GM18870 (cell line): ENCODE data around the gene PRTG.
"Not testable (repeated sequence)": the region's sequence is repeated elsewhere in the genome, so short reads cannot be mapped to it uniquely, and the experiment has no call there.

ENCODE experiments used
- ATAC-seq: cut with Tn5 transposase; IDR thresholded peaks from one replicate; pipeline ENCODE4 v1.9.1; 2021; ENCODE audit warnings: moderate library complexity; ENCODE audit not compliant: unreplicated experiment

PRTG gene

GRCh38 chr15:55638764-55639163, 104.2 kb downstream of the PRTG start:
- no peak for ATAC-seq

DNA sequence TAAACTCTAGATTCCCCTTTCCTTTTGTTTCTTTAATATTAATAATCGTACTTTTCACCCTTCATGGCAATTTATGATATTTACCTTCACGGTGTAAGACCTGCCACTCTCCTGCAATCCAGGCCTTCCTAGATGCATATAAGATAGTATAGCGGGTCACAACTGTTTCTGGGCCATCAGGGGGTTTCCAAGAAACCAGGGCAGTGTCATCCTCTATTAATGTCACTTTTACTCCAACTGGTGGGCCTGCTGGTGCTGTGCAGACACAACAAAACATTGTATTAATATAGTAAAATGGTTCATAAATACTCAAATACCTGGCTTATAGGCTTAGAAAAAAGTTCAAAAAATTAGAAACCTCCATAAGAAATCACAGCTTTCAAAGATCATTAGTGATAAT, 105.9 kb downstream of the PRTG start:
- ATAC-seq: no peak

GRCh38 chr15:55633731-55634130, 109.2 kb downstream of the PRTG start:
- no peak for ATAC-seq

DNA sequence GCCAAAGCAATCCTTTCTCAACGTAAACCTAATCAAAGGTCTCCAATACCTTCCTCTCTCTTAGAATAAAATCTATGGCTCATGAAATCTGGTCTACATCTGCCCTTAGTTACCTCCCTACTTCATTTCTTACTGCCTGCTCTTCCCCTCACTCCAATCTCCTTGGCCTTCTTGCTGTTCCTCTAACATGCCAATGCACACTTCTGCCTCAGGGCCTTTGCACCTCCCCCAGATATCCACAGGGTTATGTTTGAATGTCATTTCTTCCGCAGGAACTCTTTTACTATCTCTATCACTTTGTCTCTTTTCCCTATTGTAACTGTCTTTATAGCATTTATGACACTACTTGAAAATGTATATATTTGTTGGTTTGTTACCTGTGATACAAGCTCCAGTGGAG, 110.5 kb downstream of the PRTG start:
- ATAC-seq: no peak

DNA sequence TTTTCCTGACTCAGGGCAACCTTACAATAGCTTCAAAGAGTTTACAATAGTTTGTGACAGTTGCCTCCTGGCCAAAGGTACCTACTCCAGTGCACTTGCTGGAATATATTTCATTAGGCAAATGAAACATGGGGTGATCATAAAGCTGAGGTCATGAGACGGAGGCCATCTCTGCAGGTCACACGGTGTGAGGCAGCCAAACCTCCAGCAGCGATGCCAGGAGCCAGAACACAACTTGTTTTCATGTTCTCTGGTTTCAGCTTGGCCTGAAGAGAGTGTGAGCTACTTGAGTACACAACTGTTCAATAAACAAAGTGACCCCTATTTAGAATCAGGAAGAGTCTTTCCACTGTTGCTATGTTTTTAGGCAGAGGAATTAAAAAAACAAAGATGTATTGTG, 112.1 kb downstream of the PRTG start:
- ATAC-seq: no peak

GRCh38 chr15:55628369-55628730, 114.6 kb downstream of the PRTG start:
- no peak for ATAC-seq

GRCh38 chr15:55627730-55628368, 115.1 kb downstream of the PRTG start:
- no peak for ATAC-seq

DNA sequence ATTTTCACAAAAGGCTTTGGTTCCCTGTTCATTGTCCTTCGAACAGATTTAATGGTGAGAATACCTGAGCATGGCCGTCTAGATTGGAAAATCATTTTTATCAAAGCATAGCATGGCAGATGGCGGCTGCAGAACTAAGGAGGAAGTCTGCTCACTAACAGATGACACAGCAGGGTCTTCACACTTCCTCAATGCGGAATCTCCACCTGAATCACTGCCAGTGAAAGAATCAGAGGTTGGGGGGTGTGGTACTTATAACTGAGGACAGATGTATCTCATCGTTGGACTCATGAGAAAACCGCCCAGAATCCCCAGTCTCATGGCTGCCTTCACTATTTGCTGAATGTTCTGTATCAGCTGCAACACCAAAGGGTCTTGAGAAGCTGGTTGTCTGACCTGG, 123.2 kb downstream of the PRTG start:
- ATAC-seq: no peak

- ATAC-seq: no peak
These were observed 124.6 kb downstream of the PRTG start for GRCh38 chr15:55618387-55618786.

DNA sequence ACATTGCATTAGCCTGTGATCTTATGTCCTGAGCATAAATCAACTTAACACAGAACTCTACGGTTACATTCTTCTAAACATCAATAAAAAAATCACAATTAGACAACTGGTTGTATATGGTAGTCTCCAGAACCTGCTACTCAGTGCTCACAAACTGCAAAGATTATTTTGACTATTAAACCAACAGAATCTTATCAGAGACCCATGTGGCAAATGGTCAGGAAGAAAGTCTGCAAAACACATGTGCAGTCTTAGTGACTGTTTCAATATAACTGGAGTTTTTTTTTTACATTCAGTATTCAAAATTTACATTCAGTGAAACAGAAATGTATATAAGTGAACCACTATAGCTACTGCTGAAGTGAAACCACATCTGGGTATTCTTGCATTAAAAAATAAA, 127.5 kb downstream of the PRTG start:
- ATAC-seq: no peak

- ATAC-seq: no peak
These were observed 129.2 kb downstream of the PRTG start for GRCh38 chr15:55613727-55614126.

DNA sequence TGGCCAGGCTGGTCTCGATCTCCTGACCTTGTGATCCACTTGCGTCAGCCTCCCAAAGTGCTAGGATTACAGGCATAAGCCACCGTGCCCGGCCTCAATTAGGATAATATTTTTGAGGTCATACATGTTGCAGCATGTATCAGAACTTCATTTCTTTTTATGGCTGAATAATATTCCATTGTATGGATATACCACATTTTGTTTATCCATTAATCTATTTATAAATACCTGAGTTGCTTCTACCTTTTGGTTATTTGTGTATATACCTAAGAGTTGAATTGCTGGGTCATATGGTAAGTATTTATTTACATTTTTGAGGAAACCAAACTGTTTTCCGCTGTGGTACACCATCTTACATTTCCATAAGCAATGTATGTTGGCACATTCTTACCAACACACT, 136.7 kb downstream of the PRTG start:
- ATAC-seq: no peak

DNA sequence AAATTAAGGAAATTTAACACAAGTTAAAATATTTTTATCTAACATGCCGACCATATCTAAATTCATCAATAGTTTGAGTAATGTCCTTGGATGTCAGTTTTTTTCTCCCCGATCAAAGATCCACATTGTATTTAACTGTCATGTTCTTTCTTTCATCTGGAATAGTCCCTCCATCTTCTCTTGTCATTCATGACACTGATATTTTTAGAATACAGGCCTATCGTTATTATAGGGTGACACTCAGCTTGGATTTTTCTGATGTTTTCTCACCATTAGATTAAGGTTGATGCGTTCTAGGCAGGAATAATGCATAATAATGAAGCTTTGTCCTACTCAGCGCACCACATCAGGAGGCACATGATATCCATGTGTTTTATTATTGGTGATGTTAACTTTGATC, 141.6 kb downstream of the PRTG start:
- no peak for ATAC-seq

GRCh38 chr15:55599439-55599838, 143.5 kb downstream of the PRTG start:
- ATAC-seq: no peak

- not testable (repeated sequence) for ATAC-seq
These were observed 149.9 kb downstream of the PRTG start for GRCh38 chr15:55593019-55593418.

- no peak for ATAC-seq
These were observed 152.2 kb downstream of the PRTG start for GRCh38 chr15:55590788-55591187.

GRCh38 chr15:55589287-55589686, 153.7 kb downstream of the PRTG start:
- no peak for ATAC-seq

DNA sequence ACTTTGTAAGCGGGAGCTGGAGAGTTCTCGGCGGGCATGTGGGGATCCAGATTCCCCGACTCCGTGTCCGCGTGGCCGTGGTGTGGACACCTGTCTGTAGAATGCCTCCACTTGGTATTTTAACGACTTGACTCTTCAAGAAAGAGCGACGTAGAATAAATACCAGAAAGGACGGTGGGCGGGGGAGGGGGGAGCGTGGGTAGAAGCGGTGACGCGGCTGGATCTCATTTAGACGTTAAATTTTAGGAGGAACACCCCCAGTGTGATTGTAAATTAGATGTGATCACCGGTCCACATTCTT, 154.2 kb downstream of the PRTG start:
- no peak for ATAC-seq

DNA sequence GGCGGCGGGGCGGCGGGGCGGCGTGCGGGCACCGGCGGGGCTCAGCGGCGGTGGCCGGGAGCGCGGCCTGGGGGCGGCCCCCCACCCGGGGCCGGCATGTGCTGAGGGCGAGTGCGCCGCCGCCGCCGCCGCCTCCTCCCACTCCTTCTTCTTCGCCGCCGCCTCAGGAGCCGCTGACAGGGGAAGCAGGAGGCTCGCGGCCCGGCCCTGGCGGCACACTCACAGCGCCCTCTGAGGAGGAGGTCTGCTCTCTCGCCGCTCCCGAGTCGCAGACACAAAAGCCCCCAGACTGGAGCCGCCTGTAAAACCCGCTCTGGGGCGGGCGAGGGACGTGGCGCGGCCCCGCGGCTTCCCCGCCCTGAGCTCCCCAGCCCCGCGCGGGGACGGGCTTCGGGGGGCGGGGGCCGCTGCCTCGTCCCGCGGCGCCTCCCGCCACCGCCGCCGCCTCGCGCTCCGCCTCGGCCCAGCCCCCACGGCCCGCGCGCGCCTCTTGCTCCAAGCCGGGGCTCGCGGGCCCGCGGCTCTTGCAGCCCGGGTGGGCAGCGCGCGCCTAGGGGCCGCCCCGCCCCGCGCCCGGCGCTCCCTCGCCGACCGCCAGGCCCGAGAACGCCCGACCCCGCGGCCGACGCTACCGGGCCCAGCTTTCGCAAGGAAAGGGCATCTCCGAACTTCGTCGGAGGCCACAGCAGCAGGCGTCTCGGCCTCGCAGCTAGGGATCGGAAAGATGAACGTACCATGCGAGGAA, 154.7 kb downstream of the PRTG start, which contains the start of gene PYGO1:
Gene PYGO1 (minus strand): TSS at position 276 of the 745 bp plus-strand sequence. CDS start 462 bp downstream, outside the sequence.
- ATAC-seq: no peak

GRCh38 chr15:55587321-55588069, 155.5 kb downstream of the PRTG start:
- no peak for ATAC-seq

DNA sequence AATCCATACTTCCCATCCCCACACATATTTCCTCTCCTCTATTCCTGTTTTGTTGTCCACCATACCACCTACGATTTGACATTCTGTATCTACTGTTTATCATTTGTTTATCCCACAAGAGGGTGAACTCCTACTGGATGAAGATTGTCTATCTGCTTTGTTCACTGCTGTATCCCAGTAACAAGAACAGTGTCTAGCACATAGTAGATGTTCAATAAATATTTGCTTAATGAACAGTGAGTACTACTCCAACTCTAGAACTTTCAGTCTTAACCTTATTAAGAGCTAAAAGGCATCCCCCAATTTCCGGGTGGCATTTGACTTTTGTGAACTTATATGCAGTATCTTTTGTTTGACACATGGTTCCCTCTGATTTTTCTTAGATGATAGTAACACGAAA, 156.1 kb downstream of the PRTG start:
- no peak for ATAC-seq

GRCh38 chr15:55576943-55577342, 166.0 kb downstream of the PRTG start:
- ATAC-seq: no peak
